ENCODE data around the gene CUEDC2. TPM values are rescaled to one million over a fixed set of nuclear protein-coding genes. Genes with fewer than 3 reads are reported as not detected.

The CUEDC2 gene
- total and polyA plus RNA-seq, 4 donors: 14.4 to 36.1 (median 24.1) TPM

DNA sequence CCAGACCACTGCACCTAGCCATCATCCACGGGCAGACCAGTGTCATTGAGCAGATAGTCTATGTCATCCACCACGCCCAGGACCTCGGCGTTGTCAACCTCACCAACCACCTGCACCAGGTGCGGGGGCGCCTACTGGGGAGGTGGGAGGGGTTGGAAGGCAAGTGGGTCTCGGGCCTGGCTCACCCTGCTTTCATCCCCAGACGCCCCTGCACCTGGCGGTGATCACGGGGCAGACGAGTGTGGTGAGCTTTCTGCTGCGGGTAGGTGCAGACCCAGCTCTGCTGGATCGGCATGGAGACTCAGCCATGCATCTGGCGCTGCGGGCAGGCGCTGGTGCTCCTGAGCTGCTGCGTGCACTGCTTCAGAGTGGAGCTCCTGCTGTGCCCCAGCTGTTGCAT, 32.3 kb downstream of the CUEDC2 start (continued):
- TF ChIP-seq, protein P1, sequence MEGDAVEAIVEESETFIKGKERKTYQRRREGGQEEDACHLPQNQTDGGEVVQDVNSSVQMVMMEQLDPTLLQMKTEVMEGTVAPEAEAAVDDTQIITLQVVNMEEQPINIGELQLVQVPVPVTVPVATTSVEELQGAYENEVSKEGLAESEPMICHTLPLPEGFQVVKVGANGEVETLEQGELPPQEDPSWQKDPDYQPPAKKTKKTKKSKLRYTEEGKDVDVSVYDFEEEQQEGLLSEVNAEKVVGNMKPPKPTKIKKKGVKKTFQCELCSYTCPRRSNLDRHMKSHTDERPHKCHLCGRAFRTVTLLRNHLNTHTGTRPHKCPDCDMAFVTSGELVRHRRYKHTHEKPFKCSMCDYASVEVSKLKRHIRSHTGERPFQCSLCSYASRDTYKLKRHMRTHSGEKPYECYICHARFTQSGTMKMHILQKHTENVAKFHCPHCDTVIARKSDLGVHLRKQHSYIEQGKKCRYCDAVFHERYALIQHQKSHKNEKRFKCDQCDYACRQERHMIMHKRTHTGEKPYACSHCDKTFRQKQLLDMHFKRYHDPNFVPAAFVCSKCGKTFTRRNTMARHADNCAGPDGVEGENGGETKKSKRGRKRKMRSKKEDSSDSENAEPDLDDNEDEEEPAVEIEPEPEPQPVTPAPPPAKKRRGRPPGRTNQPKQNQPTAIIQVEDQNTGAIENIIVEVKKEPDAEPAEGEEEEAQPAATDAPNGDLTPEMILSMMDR (IDR thresholded peaks at IDR 0.05; ENCODE audit: low read depth, low read length, missing input control): no peak
- no peak for TF ChIP-seq SP1 (IDR thresholded peaks at IDR 0.05)
- no peak for TF ChIP-seq NR2F2 (IDR thresholded peaks at IDR 0.05)

DNA sequence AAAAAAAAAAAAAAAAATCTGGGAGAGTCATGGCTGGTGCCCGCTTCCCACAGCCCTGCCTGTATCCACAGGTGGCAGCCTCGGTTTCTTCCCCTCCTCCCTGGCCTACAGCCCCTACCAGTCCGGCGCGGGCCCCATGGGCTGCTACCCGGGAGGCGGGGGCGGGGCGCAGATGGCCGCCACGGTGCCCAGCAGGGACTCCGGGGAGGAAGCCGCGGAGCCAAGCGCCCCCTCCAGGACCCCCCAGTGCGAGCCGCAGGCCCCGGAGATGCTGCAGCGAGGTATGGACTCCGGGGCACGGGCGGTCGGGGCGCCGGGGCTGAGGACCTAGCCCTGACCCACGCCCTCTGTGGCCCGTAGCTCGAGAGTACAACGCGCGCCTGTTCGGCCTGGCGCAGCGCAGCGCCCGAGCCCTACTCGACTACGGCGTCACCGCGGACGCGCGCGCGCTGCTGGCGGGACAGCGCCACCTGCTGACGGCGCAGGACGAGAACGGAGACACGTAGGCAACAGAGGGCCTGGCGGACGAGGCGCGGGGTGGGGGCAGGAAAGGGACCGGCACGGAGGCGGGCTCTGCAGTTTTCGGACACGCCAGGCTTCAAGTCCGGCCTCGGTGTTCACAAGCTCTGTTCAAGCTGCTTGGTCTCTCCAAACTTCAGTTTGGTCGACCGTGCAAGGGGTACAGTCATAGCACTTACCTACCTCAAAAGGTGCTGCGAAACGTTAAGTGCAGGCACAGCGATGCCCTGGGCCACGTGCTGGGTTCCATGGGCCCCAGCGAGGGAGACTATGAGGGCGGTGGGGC, 33.0 kb downstream of the CUEDC2 start:
- peaks cover 0 to 27% (median 3%) of the 10 kb centered on the region in 4 donors for H3K36me3 ChIP-seq (ENCODE audit: control insufficient read depth in 4 of 4, insufficient read depth in 3 of 4, low read depth in 1 of 4, low read length in 3 of 4)
- DNase-seq (ENCODE audit: low spot score): peak; percentile 90
- H3K4me3 ChIP-seq (ENCODE audit: low read depth in 1 of 3, low read length in 3 of 3): peak overlapping the region in 2 of 3 donors; percentile 6 to 61
- peaks cover 8 to 34% (median 16%) of the 10 kb centered on the region in 4 donors for H3K4me1 ChIP-seq (ENCODE audit: control insufficient read depth in 4 of 4, insufficient read depth in 4 of 4, low read length in 3 of 4)
- no peaks in the 10 kb centered on the region for H3K27me3 ChIP-seq (ENCODE audit: control insufficient read depth in 4 of 4, insufficient read depth in 4 of 4, low read length in 3 of 4)
- WGBS: 5% methylated on average over 72 of the region's 72 CpGs
- no peak overlapping the region for H3K9ac ChIP-seq (ENCODE audit: low read depth in 1 of 2, low read length in 2 of 2)
- no peaks in the 10 kb centered on the region for H3K9me3 ChIP-seq (ENCODE audit: control insufficient read depth in 4 of 4, low read length in 3 of 4)
- peak overlapping the region; percentile 60 to 71 for H3K27ac ChIP-seq (ENCODE audit: low read depth in 1 of 2, low read length in 2 of 2)
- TF ChIP-seq EGR1 (IDR thresholded peaks at IDR 0.05; ENCODE audit: low read depth in 2 of 2): no peak
- peak; percentile 74 to 83 for TF ChIP-seq RAD21 (IDR thresholded peaks at IDR 0.05)
- TF ChIP-seq, protein P2, sequence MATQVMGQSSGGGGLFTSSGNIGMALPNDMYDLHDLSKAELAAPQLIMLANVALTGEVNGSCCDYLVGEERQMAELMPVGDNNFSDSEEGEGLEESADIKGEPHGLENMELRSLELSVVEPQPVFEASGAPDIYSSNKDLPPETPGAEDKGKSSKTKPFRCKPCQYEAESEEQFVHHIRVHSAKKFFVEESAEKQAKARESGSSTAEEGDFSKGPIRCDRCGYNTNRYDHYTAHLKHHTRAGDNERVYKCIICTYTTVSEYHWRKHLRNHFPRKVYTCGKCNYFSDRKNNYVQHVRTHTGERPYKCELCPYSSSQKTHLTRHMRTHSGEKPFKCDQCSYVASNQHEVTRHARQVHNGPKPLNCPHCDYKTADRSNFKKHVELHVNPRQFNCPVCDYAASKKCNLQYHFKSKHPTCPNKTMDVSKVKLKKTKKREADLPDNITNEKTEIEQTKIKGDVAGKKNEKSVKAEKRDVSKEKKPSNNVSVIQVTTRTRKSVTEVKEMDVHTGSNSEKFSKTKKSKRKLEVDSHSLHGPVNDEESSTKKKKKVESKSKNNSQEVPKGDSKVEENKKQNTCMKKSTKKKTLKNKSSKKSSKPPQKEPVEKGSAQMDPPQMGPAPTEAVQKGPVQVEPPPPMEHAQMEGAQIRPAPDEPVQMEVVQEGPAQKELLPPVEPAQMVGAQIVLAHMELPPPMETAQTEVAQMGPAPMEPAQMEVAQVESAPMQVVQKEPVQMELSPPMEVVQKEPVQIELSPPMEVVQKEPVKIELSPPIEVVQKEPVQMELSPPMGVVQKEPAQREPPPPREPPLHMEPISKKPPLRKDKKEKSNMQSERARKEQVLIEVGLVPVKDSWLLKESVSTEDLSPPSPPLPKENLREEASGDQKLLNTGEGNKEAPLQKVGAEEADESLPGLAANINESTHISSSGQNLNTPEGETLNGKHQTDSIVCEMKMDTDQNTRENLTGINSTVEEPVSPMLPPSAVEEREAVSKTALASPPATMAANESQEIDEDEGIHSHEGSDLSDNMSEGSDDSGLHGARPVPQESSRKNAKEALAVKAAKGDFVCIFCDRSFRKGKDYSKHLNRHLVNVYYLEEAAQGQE (IDR thresholded peaks at IDR 0.05): no peak
- no peak for TF ChIP-seq HNF4G (IDR thresholded peaks at IDR 0.05)
- peak; percentile 54 to 69 for TF ChIP-seq HNF4A (conservative IDR thresholded peaks at IDR 0.05)
- no peak for TF ChIP-seq SP1 (IDR thresholded peaks at IDR 0.05)
- TF ChIP-seq NR2F2 (IDR thresholded peaks at IDR 0.05): no peak
- no peak for TF ChIP-seq GABPA (IDR thresholded peaks at IDR 0.05 in 1 of 2, conservative IDR thresholded peaks at IDR 0.05 in 1 of 2)
- no peak for TF ChIP-seq FOXA1 (IDR thresholded peaks at IDR 0.05)
- TF ChIP-seq, protein P3, sequence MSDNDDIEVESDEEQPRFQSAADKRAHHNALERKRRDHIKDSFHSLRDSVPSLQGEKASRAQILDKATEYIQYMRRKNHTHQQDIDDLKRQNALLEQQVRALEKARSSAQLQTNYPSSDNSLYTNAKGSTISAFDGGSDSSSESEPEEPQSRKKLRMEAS (IDR thresholded peaks at IDR 0.05): no peak
- TF ChIP-seq RXRA (IDR thresholded peaks at IDR 0.05): no peak
- TF ChIP-seq JUND (IDR thresholded peaks at IDR 0.05): no peak
- no peak for TF ChIP-seq TAF1 (conservative IDR thresholded peaks at IDR 0.05)
- TF ChIP-seq, protein P1 (IDR thresholded peaks at IDR 0.05; ENCODE audit: low read depth, low read length, missing input control): peak; percentile 88
- no peak for TF ChIP-seq FOXA2 (IDR thresholded peaks at IDR 0.05)
- no peak for TF ChIP-seq YY1 (IDR thresholded peaks at IDR 0.05)
- TF ChIP-seq, protein P4, sequence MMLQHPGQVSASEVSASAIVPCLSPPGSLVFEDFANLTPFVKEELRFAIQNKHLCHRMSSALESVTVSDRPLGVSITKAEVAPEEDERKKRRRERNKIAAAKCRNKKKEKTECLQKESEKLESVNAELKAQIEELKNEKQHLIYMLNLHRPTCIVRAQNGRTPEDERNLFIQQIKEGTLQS (IDR thresholded peaks at IDR 0.05): no peak
- TF ChIP-seq, protein P5, sequence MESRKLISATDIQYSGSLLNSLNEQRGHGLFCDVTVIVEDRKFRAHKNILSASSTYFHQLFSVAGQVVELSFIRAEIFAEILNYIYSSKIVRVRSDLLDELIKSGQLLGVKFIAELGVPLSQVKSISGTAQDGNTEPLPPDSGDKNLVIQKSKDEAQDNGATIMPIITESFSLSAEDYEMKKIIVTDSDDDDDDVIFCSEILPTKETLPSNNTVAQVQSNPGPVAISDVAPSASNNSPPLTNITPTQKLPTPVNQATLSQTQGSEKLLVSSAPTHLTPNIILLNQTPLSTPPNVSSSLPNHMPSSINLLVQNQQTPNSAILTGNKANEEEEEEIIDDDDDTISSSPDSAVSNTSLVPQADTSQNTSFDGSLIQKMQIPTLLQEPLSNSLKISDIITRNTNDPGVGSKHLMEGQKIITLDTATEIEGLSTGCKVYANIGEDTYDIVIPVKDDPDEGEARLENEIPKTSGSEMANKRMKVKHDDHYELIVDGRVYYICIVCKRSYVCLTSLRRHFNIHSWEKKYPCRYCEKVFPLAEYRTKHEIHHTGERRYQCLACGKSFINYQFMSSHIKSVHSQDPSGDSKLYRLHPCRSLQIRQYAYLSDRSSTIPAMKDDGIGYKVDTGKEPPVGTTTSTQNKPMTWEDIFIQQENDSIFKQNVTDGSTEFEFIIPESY (IDR thresholded peaks at IDR 0.05): no peak

All from liver (tissue), 9 donors.